MCF 10A (cell line): ENCODE results near the gene CD79B. TPM values are rescaled to one million over a fixed set of nuclear protein-coding genes. Genes with fewer than 3 reads are reported as not detected.

Source experiments
- BruUV-seq: library from RNA; stranded (reverse); fragments of 400-500 nt; replicated peaks from 2 replicates; lab custom pipeline; 2021; lab: Mats Ljungman, UMichigan
- CTCF ChIA-PET: fragments of 300-600 bp; sonication (Branson Sonifier 250); formaldehyde crosslinking; extraction: SDS; loops from one replicate; lab custom pipeline; 2021; ENCODE audit warnings: antibody characterized with exemption, inconsistent platforms; lab: Yijun Ruan, JAX
- POLR2A ChIA-PET: fragments of 300-600, 350-650 bp; sonication (Branson Sonifier 250); formaldehyde crosslinking; extraction: SDS; loops from one replicate; lab custom pipeline; 2020; ENCODE audit warnings: antibody characterized with exemption, inconsistent platforms; lab: Yijun Ruan, JAX
- DNase-seq: peaks from one replicate; pipeline ENCODE4 v3.0.0-alpha.2; 2018; ENCODE audit not compliant: unreplicated experiment
- H3K27ac Mint-ChIP-seq: one replicate; pipeline ENCODE4 v1.8.0; 2022; ENCODE audit warnings: mild to moderate bottlenecking, low read depth, mixed read lengths; ENCODE audit not compliant: unreplicated experiment
- H3K27me3 Mint-ChIP-seq: one replicate; pipeline ENCODE4 v1.8.0; 2022; ENCODE audit warnings: mixed read lengths; ENCODE audit not compliant: insufficient read depth, unreplicated experiment
- H3K36me3 Mint-ChIP-seq: one replicate; pipeline ENCODE4 v1.8.0; 2022; ENCODE audit warnings: mild to moderate bottlenecking, moderate library complexity, mixed read lengths; ENCODE audit not compliant: insufficient read depth, unreplicated experiment
- H3K4me1 Mint-ChIP-seq: one replicate; pipeline ENCODE4 v1.8.0; 2022; ENCODE audit warnings: mixed read lengths; ENCODE audit not compliant: insufficient read depth, unreplicated experiment
- H3K4me3 Mint-ChIP-seq: one replicate; pipeline ENCODE4 v1.8.0; 2022; ENCODE audit warnings: mild to moderate bottlenecking, moderate library complexity, mixed read lengths; ENCODE audit not compliant: unreplicated experiment
- H3K9me3 Mint-ChIP-seq: one replicate; pipeline ENCODE4 v1.8.0; 2022; ENCODE audit warnings: mixed read lengths; ENCODE audit not compliant: unreplicated experiment
- intact Hi-C: fragments of 100-400 bp; cut with micrococcal nuclease; formaldehyde crosslinking; loops from 2 replicates; pipeline ENCODE4 v1.14.1; 2022
- total RNA-seq: library from RNA; stranded (reverse); gene quantifications from 2 replicates; pipeline ENCODE4 v1.2.3, GENCODE V29; 2022
- TF ChIP-seq, protein P1 (sequence below): fragments of 200-600 bp; IDR thresholded peaks from one replicate; pipeline ENCODE4 v1.8.0; 2022; ENCODE audit warnings: antibody characterized with exemption, mild to moderate bottlenecking; ENCODE audit not compliant: unreplicated experiment

Gene CD79B
- total RNA-seq, 1 experiment from 2014 or later: not detected

DNA sequence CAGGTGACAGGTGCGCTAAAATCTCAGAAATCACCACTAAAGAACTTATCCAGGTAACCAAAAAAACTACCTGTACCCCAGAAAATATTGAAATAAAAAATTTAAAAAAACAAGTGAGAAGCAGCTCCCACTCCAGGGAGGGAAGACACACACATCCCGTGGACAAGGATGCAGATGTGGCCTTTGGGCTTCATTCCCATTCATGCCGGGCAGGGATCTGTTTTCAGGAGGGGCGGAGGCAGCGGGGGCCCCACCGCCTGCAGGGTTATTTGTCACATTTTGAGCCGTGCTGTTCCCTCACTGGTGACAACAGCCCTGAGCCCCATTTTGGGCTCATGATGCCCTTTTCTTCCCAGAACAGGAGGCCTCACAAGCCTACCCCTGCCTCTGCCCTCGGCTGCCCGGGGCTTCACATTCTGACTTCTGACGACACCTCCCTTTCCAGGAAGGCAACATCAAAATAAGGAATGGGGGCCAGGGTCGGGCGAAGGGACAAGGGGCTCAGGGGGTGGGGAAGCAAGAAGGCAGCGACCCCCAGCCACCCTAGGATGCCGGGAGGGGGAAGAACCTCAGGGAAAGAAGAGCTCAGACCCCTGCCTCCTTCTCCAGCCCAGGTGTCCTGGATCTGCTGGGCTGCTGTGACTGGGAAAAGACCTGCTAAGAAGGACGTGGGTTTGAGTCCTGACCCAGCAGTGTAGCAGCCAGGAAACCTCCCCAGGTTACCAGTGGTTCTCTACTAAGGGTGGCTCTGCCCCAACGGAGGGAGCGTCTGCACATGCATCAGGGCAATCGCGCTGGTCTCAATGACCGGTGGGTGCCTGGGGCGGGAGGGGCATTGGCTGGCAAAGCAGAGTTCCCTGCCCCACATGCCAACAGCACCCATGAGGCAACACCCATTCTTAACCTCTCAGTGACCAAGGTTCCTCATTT lies 2.3 kb upstream of the CD79B start:
- DNase-seq: no peak
- BruUV-seq: no TSS peak
- TF ChIP-seq, protein P1, sequence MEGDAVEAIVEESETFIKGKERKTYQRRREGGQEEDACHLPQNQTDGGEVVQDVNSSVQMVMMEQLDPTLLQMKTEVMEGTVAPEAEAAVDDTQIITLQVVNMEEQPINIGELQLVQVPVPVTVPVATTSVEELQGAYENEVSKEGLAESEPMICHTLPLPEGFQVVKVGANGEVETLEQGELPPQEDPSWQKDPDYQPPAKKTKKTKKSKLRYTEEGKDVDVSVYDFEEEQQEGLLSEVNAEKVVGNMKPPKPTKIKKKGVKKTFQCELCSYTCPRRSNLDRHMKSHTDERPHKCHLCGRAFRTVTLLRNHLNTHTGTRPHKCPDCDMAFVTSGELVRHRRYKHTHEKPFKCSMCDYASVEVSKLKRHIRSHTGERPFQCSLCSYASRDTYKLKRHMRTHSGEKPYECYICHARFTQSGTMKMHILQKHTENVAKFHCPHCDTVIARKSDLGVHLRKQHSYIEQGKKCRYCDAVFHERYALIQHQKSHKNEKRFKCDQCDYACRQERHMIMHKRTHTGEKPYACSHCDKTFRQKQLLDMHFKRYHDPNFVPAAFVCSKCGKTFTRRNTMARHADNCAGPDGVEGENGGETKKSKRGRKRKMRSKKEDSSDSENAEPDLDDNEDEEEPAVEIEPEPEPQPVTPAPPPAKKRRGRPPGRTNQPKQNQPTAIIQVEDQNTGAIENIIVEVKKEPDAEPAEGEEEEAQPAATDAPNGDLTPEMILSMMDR: no peak
- intact Hi-C loops: no loop called here
- Mint-ChIP-seq H3K4me1 (no peaks in the 10 kb centered on the region), H3K4me3 (no peak overlapping the region), H3K9me3 (no peaks in the 10 kb centered on the region), H3K36me3 (no peaks in the 10 kb centered on the region), H3K27ac (no peak overlapping the region), H3K27me3 (peaks cover 12% of the 10 kb centered on the region)
- ChIA-PET CTCF (interaction anchor here (1.5 to 3.5 kb wide), 3 partner anchors 15 to 199 kb away, joined by 4 to 21 read pairs (median 5); partner anchors contain the start of gene GH1), POLR2A (no interaction called here)

DNA sequence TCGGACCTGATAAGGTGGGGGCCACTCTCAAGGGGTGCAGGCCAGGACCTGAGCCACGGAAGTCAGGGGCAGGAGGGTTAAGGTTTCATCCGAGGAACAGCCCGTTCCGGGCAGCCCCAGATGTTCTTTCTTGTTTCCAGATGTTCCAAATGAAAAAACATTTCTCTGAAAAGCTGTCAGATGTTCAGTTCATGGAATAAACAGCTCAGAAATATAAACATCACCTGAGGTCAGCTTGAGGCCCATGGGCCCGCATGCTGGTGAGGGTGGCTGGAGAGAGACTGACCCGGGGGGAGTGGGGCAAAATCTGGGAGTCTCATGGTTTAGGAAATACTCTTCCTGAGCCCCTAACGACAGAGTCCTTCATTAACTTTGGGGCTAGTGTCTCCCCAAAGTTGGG lies 1.5 kb upstream of the CD79B start:
- H3K4me1 Mint-ChIP-seq: no peaks in the 10 kb centered on the region
- no peak overlapping the region for H3K27ac Mint-ChIP-seq
- ChIA-PET CTCF (interaction anchor here (1.5 to 3.5 kb wide), 3 partner anchors 14 to 200 kb away, joined by 4 to 21 read pairs (median 5); partner anchors contain the start of gene GH1), POLR2A (no interaction called here)
- peaks cover 12% of the 10 kb centered on the region for H3K27me3 Mint-ChIP-seq
- DNase-seq: no peak
- TF ChIP-seq, protein P1: no peak
- intact Hi-C loops: no loop called here
- no peaks in the 10 kb centered on the region for H3K9me3 Mint-ChIP-seq
- H3K36me3 Mint-ChIP-seq: no peaks in the 10 kb centered on the region
- H3K4me3 Mint-ChIP-seq: no peak overlapping the region
- BruUV-seq: no TSS peak

DNA sequence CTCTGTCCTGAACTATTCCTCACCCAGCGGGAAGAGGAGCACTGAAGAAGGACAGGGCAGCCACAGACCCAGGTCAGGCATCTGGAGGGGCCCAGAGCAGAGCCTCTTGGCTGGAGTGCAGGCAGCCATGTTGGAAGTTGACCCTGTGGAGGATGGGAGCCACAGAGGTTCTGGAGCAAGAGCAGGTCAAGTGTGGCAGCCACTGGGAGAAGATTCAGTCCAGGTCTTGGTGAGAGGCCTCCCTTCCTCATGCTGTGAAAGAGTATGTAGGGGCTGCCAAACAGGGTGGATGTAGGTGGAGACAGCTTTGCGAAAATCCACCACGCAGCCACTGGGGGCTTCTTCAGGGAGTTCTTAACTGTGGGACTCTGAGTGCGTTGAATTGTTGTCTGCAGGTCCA lies 590 bp upstream of the CD79B start:
- TF ChIP-seq, protein P1: no peak
- no peak for DNase-seq
- no peaks in the 10 kb centered on the region for H3K4me1 Mint-ChIP-seq
- intact Hi-C loops: no loop called here
- no peaks in the 10 kb centered on the region for H3K36me3 Mint-ChIP-seq
- POLR2A ChIA-PET: interaction anchor here (0.6 kb wide), 1 partner anchor 91 kb away, joined by 4 read pairs; no protein-coding TSS in a partner anchor
- H3K27me3 Mint-ChIP-seq: peaks cover 12% of the 10 kb centered on the region
- no TSS peak for BruUV-seq
- CTCF ChIA-PET: interaction anchor here (0.6 to 3.5 kb wide), 3 partner anchors 13 to 370 kb away, joined by 4 to 21 read pairs (median 5); partner anchors contain the start of gene GH1
- no peak overlapping the region for H3K4me3 Mint-ChIP-seq
- no peak overlapping the region for H3K27ac Mint-ChIP-seq
- H3K9me3 Mint-ChIP-seq: no peaks in the 10 kb centered on the region

DNA sequence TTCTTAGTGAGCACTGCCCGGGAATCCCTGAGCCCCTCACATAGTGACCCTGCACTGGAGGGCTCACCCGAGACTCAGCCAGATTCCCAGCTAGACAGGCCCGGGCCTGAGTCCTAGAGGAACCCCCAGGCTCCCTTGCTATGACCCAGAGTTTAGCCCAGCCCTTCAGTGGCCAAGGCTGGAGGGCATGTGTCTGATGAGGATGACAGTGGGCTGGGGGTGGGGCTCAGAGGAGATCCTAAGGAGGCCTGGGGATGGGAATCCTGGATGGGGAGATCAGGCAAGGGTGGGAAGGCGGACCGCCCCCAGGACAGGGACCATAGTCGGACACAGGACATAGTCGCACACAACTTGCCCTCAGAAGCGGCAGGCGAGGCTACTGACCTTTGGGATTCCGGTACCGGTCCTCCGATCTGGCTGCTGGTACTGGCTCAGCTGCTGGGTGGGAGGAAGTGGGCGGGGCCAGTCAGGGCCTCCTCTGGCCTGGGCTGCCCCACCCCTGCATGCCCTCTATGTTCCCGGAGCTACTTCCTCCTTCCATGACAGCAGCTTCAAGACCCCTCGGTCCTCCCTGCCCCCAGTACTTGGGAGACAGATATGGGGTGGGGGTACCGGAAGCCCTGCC lies 1.1 kb downstream of the CD79B start:
- H3K4me1 Mint-ChIP-seq: no peaks in the 10 kb centered on the region
- intact Hi-C loops: no loop called here
- no peak overlapping the region for H3K27ac Mint-ChIP-seq
- TF ChIP-seq, protein P1: no peak
- no peak overlapping the region for H3K4me3 Mint-ChIP-seq
- H3K27me3 Mint-ChIP-seq: peaks cover 7% of the 10 kb centered on the region
- ChIA-PET POLR2A (no interaction called here), CTCF (interaction anchor here (0.5 to 3.5 kb wide), 3 partner anchors 10 to 860 kb away, joined by 3 to 21 read pairs (median 3); partner anchors contain the start of gene GH1)
- H3K9me3 Mint-ChIP-seq: no peaks in the 10 kb centered on the region
- DNase-seq: no peak
- no TSS peak for BruUV-seq
- H3K36me3 Mint-ChIP-seq: no peaks in the 10 kb centered on the region
